DOHH2 (cell line): Measurements from ENCODE around the gene MTARC2.

Source experiments
- H3F3A ChIP-seq: fragments of 200-600 bp; sonication (generic), shearing (Covaris generic); 2 replicates; pipeline ENCODE4 v1.6.0; 2016; ENCODE audit warnings: antibody characterized with exemption, mild to moderate bottlenecking; ENCODE audit not compliant: control insufficient read depth, insufficient read depth
- H3K27ac ChIP-seq: fragments of 200-600 bp; sonication (generic); 2 replicates; pipeline ENCODE4 v1.5.1; 2014; ENCODE audit warnings: low read depth, mild to moderate bottlenecking, low read length, moderate library complexity
- H3K27me3 ChIP-seq: fragments of 200-600 bp; sonication (generic); 2 replicates; pipeline ENCODE4 v1.6.1; 2014; ENCODE audit warnings: mild to moderate bottlenecking, low read length, mixed read lengths; ENCODE audit not compliant: control insufficient read depth
- H3K36me3 ChIP-seq: fragments of 200-600 bp; sonication (generic); 2 replicates; pipeline ENCODE4 v1.6.1; 2014; ENCODE audit warnings: mild to moderate bottlenecking, low read length, moderate library complexity, mixed read lengths; ENCODE audit not compliant: control insufficient read depth
- H3K4me1 ChIP-seq: fragments of 200-600 bp; sonication (generic); 2 replicates; pipeline ENCODE4 v1.6.1; 2014; ENCODE audit warnings: mild to moderate bottlenecking, low read length, mixed read lengths; ENCODE audit not compliant: control insufficient read depth
- H3K4me2 ChIP-seq: fragments of 200-600 bp; sonication (generic); 2 replicates; pipeline ENCODE4 v1.6.0; 2014; ENCODE audit warnings: mild to moderate bottlenecking, low read length, moderate library complexity
- H3K4me3 ChIP-seq: fragments of 200-600 bp; sonication (generic); 2 replicates; pipeline ENCODE4 v1.5.1; 2014; ENCODE audit warnings: mild to moderate bottlenecking, low read length, mixed read lengths
- H3K79me2 ChIP-seq: fragments of 200-600 bp; sonication (generic); 2 replicates; pipeline ENCODE4 v1.6.1; 2014; ENCODE audit warnings: mild to moderate bottlenecking, low read length, mixed read lengths; ENCODE audit not compliant: control insufficient read depth
- H3K9me2 ChIP-seq: fragments of 200-600 bp; sonication (generic); replicated peaks from 2 replicates; pipeline ENCODE4 v1.6.1; 2014; ENCODE audit warnings: mild to moderate bottlenecking, low read length, mixed read lengths; ENCODE audit not compliant: control insufficient read depth
- H3K9me3 ChIP-seq: fragments of 200-600 bp; sonication (generic); 2 replicates; pipeline ENCODE4 v1.6.1; 2014; ENCODE audit warnings: antibody characterized with exemption, low read length, mixed read lengths; ENCODE audit not compliant: control insufficient read depth, insufficient read depth
- H4K20me1 ChIP-seq: fragments of 200-600 bp; sonication (generic); 2 replicates; pipeline ENCODE4 v1.6.0; 2014; ENCODE audit warnings: low read depth, mild to moderate bottlenecking, antibody characterized with exemption, low read length, moderate library complexity; ENCODE audit not compliant: control insufficient read depth, insufficient read depth
- CTCF ChIP-seq: fragments of 200-600 bp; sonication (generic); IDR thresholded peaks from one replicate; pipeline ENCODE4 v1.5.1; 2014; ENCODE audit warnings: antibody characterized with exemption, mild to moderate bottlenecking, low read depth, low read length; ENCODE audit not compliant: poor library complexity, severe bottlenecking
- EZH2phosphoT487 ChIP-seq: fragments of 200-600 bp; sonication (generic); IDR thresholded peaks from 2 replicates; pipeline ENCODE4 v1.6.1; 2017; ENCODE audit warnings: borderline replicate concordance, mild to moderate bottlenecking, antibody characterized with exemption, low read length, moderate library complexity, mixed read lengths

MTARC2 gene

DNA sequence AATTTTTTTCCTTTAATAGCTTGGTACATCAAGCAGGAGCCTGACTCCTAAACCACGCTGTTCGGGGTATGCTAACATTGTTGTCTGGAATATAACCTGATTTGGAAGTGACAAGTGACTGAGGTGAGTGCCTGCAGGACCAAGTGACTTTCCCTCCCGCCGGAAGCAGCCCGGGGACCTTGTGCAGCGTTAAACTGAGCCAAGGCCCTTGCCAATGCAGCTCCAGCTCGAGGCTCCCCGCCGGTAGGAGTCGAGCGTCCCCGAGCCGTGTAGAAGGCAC, 37.9 kb downstream of the MTARC2 start:
- H3K4me3 ChIP-seq = no peak overlapping the region
- no peaks in the 10 kb centered on the region for H3K36me3 ChIP-seq
- no peaks in the 10 kb centered on the region for H3K4me1 ChIP-seq
- TF ChIP-seq EZH2phosphoT487 (no peak), CTCF (no peak)
- no peaks in the 10 kb centered on the region for H3K9me2 ChIP-seq
- no peaks in the 10 kb centered on the region for H3K9me3 ChIP-seq
- no peak overlapping the region for H3K4me2 ChIP-seq
- no peak overlapping the region for H3K27ac ChIP-seq
- H4K20me1 ChIP-seq = no peaks in the 10 kb centered on the region
- no peaks in the 10 kb centered on the region for H3F3A ChIP-seq
- H3K27me3 ChIP-seq = peaks cover 18% of the 10 kb centered on the region
- H3K79me2 ChIP-seq = no peaks in the 10 kb centered on the region

GRCh38 chr1:220786337-220787068, 38.4 kb downstream of the MTARC2 start, which contains the start of gene MTARC1:
Gene MTARC1 (plus strand): TSS chr1:220786913. CDS start chr1:220786945, 32 bp downstream.
- Histone ChIP-seq H3K36me3 (no peaks in the 10 kb centered on the region), H3K4me1 (no peaks in the 10 kb centered on the region)
- no peak for TF ChIP-seq CTCF
- no peak for TF ChIP-seq EZH2phosphoT487

GRCh38 chr1:220787069-220787619, 39.0 kb downstream of the MTARC2 start:
- H3K9me3 ChIP-seq = no peaks in the 10 kb centered on the region
- no peaks in the 10 kb centered on the region for H4K20me1 ChIP-seq
- TF ChIP-seq CTCF = no peak
- no peak for TF ChIP-seq EZH2phosphoT487
- H3K4me1 ChIP-seq = no peaks in the 10 kb centered on the region
- H3F3A ChIP-seq = no peaks in the 10 kb centered on the region
- no peak overlapping the region for H3K4me3 ChIP-seq
- H3K79me2 ChIP-seq = no peaks in the 10 kb centered on the region
- no peaks in the 10 kb centered on the region for H3K9me2 ChIP-seq
- H3K4me2 ChIP-seq = no peak overlapping the region
- H3K27me3 ChIP-seq = peaks cover 18% of the 10 kb centered on the region
- H3K36me3 ChIP-seq = no peaks in the 10 kb centered on the region
- no peak overlapping the region for H3K27ac ChIP-seq

More at GRCh38 chr1:220786337-220787068, 38.4 kb downstream of the MTARC2 start, which contains the start of gene MTARC1:
- Histone ChIP-seq H3K4me3 (no peak within 1 kb of the TSS), H4K20me1 (no peaks in the 10 kb centered on the region), H3K9me3 (no peaks in the 10 kb centered on the region), H3K4me2 (no peak within 1 kb of the TSS), H3K27ac (no peak within 1 kb of the TSS), H3K79me2 (no peaks in the 10 kb centered on the region), H3K9me2 (no peaks in the 10 kb centered on the region), H3K27me3 (peaks cover 18% of the 10 kb centered on the region), H3F3A (no peaks in the 10 kb centered on the region)
